Activated T-cell treated with anti-CD3 and anti-CD28 coated beads for 4 hours (primary cell): ENCODE results near the gene FMNL3.
A peak's percentile ranks its signal among the peaks of the same experiment; 100 is the strongest.

Source experiments
- DNase-seq: peaks from one replicate; pipeline ENCODE4 v3.0.0-alpha.2; 2020

Gene FMNL3

DNA sequence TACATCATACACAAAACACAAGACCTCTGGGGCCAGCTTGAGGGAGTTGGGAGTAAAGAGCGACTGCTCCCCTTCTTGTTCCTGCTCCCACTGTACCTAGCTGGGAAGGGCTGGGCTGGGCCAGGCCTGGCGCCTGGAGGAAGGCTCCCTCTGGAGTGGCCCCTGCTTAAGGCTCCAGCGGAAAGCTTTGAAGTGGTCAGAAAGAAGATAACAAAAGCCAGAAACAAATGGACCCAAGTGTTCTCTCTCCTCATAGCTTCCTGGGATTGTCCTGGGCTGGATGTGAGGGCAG lies 58.5 kb downstream of the FMNL3 start:
- no peak for DNase-seq

DNA sequence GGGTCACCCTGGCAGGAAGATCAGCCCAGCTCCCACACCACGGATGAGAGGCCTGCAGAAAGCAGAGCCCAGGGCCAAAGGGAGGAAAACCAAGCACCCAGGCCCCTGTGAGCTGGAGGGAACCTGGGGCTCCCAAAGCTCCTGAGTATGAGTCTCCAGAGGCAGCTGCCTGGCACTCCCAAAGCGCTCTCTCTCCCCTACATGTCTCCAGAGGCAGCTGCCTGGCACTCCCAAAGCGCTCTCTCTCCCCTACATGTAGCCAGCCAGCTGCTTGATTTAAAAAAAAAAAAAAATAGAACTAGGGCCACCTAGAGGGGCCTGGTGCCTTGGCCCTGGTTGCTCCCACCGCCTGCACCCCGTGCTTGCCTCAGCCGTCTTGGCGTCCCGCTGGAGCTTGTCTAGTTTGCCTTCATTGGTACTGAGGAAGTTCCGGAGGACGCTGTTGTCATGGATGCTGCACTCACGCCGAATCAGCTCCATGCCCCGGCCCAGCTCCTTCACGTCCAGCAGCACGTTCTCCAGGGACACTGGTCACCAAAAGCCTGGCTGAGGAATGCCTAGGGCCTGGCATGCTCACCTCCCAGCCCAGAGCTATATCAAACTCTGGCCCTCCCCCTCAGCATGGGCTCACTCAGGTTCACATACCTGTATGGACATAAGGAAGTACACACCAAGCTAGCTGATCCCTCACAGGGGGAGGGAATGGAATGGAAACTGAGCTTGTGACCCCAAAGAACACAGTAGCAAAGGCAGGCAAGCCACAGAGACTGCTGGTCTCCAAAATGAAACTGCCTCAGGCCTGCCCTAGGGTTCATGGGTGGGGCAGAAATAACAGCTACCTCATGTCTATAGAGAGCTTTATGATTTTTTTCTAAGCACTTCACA lies 59.1 kb downstream of the FMNL3 start:
- no peak for DNase-seq

DNA sequence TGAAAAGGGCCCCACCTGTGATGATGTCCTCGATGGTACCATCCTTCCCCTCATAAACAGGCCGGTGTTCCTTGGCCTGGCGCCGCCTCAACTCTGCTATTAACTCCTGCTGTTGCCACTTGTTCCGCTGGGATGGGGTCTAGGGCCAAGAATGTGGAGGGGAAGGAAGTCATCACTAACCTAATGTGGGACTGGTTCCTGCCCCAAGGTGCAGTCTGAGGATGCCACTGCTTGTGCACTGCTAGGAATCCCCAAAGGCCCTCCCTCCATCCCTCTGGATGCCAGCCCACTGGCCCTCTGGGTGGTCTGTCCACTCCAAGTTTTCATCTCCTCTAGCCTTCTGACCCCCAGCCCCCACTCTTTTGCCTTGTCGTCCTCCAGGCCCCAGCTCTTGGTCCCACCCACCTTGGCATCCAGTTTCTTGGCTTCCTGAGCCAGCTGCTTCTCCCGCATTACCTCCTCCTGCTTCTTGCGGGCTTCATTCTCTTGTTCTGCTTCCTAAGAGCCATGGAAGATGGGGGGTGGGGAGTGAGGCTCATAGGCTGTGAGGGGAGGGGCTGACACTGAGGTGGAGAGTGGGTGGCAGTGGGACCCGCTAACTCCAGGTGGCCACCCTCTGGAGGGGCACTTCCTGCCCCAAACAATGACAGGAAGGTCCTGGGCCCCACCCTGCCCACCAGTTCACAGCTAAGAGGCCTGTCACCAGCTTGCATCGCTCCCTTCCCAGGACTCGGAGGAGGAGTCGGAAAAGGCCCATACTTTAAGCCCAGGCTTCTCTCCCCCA lies 60.1 kb downstream of the FMNL3 start:
- DNase-seq = no peak

DNA sequence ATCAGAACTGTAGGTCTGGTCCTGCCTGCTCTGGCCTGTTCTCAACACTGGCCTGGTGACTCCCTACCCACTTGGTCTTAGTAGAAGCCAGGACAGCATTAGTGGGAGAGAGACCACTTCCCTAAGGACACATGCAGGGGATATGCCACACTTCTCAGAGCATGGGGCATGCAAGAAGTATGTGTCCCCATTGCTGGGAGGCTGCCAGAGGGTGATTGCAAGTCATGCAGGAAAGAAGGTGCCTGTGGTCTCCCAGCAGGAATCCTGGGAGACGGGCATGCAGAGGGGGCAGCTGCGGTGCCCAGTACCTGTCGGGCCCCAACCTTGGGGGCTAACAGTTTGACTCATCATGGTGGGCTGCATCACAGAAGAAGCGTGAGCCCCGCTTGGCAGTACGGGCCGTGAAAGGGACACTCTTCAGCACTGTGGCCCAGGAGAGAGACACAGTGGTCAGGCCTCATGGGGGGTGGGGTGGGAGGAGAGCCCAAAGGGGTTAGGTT lies 60.8 kb downstream of the FMNL3 start:
- DNase-seq = no peak

DNA sequence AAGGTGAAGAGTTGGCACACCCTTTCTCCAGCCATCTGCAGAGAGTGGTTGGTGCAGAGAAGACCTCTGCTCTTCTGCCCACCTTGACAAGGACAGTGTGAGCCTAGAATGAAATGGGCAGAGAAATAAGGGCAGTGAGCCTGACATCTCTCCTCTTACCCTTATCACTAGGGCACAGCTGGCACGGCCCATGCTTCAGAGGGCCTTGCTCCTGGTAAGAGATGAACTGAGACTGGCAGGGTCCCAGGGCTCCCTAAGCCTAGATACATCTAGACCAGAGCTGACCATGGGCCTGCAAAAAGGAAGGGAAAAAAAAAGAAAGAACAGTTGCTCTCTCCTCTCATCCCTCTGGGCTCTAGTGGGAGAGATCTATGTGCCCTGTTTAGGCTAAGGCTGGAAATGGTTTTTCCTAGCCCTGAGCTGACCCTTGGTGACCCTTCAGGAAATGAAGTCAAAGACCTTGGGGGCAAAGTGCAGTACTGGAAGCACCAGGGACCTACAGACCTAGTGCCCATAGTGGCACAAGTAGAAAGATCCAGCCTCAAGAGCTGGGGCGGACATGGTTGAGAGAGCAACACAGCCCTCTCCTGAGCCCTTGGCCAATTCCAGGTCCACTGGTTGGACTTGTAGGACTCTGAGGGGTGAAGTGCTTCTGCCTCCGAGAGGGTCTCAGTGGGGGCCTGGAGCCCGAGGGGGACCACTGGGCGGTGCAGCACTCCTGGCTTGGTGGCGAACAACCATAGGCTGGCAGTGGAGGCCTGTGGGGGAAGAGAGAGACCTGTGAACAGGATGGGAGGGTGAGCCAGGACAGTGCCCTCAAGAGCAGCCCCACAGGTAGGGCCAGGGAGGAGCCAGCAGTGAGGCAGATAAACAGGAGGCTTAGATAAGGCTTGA lies 61.8 kb downstream of the FMNL3 start:
- DNase-seq = no peak

DNA sequence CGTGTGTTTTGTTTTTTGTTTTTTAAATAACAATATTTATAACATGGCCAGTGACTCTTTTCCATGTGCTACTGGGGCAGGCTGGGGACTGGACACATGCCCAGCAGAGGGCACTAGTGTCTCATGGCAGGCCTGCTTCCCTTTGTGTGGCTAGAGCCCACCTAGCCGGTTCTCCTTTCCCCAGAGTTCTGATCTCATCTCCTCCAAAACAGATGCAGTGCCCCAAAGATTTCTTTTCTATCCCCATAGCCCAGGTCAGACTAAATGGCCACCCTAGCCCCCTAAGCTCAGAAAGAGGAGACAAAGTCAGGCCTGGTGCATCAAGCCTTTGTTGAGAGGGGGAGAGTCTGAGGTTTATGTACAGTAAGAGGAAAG lies 62.6 kb downstream of the FMNL3 start:
- peak; percentile 79 for DNase-seq

DNA sequence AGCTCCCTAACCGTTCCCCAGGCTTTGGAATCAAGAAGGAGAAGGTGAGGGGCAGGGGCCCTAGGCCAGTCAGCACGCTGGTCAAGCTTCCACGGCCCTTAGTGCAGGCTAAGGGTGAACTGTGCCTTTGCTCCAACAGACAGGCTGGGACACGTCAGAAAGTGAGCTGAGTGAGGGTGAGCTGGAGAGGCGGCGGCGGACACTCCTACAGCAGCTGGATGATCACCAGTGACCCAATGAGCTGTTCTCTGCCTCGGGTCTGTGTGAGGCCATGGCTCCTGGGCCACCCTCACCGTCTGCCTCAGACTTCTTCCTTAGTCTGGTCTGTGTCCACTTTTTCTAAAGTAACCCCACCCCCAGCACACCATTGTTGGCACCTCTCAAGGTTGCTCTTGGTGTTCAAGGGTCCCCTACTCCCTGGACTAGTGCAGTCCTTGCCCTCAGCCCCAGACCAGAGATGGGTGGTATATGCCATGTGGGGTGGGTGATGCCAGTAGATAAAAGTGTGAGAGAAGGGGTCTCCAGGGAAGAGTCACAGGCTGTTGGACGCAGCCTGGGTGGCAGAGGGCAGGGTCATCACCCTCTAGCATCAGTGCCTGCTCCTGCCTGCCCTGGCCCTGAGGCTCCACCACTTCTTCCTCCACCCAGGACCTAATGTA lies 63.1 kb downstream of the FMNL3 start:
- DNase-seq = no peak

DNA sequence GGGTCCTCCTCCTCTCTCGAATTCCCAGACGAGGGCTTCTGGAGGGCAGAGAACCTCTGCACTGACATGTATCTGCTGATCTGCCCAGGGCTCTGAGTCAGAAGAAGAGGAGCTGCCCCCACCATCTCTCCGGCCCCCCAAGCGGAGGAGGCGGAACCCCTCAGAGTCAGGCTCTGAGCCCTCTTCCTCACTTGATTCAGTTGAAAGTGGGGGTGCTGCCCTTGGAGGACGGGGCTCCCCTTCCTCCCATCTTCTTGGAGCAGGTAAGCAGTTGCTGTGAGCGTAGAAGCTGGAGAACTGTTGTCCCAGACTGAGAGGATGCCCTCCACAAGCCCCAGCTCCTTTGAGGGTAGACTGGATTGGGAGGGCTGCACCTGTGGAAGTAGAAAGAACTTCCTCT lies 64.1 kb downstream of the FMNL3 start:
- DNase-seq = no peak

DNA sequence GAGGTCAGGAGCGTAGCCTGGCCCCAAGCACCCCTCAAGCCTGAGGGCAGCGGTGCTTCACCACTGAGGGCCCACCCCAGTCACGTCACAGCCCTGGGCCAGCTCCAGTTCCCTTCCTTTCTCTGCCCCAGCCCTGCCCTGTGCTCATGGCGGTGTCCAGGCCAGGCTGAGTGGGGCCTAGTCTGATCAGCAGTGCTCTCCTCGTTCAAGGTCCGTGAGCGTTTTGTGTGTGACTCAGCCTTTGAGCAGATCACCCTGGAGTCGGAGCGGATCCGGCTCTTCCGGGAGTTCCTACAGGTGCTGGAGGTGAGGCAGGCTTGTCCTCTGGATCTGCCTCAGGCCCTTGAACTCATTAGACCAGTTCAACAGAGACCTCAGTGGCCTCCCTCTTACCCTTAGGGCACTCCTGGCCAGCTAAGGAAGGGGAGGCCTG lies 64.8 kb downstream of the FMNL3 start:
- DNase-seq = no peak

DNA sequence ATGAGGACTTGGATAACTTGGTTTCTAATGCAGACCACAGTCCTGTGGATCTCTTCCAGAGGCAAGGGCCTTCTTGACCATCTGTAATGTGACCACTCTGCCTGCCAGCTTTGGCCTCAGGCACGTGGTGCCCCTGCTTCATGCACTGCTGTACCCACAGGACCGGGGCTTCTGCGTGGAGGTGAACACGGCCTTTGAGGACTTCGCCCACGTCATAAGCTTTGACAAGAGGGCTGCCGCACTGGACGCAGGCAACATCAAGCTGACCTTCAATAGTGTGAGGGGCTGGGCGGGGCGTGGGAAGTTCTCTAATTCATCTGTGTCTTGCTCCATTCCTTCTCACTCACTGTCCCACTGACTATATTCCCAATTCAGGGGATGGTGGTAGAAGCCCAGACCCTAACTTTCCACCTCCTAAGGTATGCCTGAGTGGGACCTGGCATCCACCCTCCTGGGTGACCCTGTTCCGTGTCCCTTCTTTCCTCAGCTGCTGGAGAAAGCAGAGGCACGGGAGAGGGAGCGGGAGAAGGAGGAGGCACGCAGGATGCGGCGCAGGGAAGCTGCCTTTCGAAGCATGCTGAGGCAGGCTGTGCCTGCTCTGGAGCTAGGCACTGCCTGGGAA lies 65.3 kb downstream of the FMNL3 start:
- no peak for DNase-seq

DNA sequence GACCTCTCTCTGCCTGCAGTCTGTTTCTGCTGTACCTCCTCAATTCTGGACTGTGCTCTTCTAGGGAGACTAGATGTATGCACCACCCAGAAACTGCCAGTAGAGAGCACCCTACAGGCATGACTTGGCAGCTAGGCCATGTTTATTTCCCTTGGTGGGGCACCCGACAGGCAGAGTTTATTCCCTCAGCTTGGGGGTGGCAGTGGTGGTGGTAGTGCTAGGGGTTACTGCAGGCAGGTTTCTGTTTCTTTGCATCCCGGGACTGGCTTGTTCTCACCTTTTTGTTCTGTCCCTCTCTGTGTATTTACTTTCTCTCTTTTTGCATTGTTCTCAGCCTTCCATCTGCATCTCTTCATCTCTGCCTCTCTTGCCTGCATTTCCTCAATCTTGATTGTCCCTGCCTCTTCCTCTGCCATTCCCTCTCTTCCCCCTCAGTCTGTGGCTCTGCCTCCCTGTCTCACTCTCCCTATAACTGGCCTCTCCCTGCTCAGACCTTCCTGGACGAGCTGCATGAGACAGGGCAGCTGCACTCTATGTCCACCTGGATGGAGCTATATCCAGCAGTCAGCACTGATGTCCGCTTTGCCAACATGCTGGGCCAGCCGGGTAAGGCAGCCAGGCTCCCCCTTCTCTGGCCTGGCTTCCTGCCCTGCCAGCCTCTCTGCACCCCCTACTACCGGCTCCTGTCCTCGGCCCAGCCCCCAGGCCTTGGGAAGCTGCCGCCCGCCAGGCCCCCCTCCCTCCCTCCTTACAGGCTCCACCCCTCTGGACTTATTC lies 70.0 kb downstream of the FMNL3 start:
- DNase-seq = peak; percentile 36

DNA sequence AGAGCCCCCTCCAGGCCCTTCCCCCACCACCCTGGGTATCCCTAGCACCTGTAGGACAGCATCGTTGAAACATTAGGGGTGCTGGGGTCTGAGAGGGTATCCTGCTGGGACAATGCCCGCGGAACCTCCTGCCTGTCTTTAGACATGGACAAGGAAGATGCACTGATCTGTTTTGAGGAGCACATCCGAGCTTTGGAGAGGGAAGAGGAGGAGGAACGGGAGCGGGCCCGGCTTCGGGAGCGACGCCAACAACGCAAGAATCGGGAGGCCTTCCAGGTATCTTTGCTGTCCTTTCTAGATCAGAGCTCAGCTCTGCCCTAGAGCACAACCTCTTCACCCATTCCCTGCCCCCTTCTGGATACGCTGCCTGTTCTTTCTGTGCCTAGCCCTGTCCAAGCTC lies 70.6 kb downstream of the FMNL3 start:
- DNase-seq = no peak

DNA sequence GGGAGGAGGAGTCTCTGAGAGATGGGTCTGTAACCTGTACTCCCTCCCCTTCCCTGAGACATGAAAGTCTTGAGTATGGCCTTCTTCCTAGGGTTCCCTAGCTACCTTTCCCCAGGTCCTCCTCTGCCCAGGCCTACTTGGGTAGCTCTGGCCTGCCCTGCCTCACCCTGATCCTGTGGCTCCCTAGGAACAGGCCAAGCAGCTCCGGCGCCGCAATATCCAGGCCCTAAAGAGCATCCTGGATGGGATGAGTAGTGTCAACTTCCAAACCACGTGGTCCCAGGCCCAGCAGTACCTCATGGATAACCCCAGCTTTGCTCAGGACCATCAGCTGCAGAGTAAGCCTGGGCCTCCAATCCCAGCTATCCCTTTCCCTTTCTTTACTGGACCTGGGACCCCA lies 71.5 kb downstream of the FMNL3 start:
- DNase-seq = no peak

DNA sequence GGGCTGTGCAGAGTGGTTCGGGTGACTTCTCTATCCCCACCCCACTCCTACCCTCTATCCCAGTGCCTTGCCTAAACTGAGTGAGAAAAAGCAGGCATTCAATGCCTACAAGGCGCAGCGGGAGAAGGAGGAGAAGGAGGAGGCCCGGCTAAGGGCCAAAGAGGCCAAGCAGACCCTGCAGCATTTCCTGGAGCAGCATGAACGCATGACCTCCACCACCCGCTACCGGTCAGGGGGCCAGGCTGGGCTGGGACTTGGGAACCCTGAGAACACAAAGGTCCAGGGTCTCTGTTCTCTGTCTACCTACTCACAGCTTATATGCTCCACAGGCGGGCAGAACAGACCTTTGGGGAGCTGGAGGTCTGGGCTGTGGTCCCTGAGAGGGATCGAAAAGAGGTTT lies 72.2 kb downstream of the FMNL3 start:
- no peak for DNase-seq

DNA sequence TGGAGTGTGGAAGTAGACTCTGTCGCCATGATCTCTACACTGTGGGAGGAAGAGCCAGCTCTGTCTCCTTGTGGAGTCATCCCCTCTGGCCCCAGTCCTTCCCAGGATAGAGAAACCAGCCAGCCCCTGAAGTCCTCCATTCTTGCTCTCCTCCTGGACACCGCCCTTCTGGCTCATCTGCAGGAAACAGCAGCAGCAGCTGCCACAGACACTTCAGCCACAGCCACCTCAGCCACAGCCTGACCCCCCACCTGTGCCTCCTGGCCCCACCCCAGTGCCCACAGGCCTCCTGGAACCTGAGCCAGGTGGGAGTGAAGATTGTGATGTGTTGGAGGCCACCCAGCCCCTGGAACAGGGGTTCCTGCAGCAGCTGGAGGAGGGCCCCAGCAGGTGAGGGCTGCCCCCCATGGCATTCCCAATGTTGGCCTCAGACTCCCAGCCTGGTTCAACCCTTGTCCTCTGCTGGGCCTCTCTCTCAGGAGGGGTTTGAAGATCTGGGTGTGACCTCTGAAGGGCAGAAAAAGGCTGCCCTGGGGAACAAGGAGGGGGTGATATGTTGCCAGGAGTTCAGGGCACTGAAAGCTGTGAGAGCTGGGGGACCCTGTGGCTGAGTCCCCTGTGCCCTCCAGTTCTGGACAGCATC lies 73.4 kb downstream of the FMNL3 start:
- DNase-seq = no peak

DNA sequence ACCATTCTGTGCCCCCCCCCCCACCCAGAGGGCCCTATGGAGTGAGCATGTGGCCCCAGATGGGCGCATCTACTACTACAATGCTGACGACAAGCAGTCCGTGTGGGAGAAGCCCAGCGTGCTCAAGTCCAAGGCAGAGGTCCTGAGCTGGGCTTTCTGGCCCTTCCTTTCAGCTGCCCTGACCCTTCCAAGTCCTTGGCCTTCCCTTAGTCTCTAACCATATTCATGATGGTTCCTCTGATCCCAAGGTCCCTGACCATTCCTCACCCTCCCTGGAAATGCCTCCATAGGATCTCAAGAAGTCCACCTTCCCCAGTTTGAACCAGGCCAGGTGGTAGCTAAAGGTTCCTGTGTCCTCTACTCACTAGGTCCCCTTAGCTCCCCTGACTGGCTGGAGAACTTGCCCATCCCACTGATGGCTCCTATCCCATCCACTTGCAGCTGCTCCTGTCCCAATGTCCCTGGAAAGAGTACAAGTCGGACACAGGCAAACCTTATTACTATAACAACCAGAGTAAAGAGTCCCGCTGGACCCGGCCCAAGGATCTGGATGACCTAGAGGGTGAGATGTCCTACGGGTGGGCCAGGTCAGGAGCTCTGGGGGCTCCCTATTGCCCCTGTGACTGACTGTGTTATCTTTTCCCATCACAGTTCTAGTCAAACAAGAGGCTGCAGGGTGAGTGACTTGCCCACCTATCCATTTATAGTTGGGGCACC lies 74.1 kb downstream of the FMNL3 start:
- DNase-seq = no peak

DNA sequence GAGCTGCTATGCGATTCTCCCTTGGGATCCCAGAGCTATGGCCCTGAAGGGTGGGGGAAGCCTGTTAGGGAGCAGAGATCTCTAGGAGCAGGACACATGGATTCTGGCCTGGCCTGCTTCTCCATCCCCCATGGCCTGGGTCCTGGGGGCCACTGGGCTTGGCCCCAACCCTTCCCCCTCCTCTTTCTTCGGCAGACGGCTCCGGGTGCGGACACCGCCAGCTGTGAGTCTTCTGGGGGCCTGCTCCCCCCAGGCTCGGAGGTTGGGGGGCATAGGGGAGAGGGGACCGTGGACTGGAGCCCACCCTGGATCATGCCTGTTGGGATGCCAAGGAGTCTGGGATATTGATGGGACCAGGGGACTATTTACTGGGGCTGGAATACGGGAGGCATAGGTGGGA lies 74.8 kb downstream of the FMNL3 start:
- DNase-seq = no peak

DNA sequence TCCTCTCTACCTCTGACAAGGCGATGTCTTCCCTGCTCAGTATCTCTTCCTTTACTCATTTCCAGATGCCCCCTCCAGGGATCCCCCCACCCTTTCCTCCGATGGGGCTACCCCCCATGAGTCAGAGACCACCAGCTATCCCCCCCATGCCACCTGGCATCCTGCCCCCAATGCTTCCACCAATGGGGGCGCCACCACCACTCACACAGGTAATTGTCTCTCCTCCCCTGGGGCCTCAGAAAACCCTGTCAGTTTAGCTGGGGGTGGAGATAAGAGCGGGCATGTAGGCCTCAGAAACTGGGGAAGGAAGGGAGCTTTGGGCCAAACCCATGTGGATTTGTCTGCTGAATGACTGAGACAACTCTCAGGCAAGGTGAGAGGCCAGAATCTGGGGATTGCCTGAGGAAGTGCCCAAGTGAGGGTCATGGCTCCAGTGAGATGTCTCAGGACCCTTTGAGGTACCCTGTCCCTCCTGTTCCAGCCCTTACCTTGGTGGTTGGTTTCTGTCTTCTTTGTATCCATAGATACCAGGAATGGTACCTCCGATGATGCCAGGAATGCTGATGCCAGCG lies 75.8 kb downstream of the FMNL3 start:
- no peak for DNase-seq

DNA sequence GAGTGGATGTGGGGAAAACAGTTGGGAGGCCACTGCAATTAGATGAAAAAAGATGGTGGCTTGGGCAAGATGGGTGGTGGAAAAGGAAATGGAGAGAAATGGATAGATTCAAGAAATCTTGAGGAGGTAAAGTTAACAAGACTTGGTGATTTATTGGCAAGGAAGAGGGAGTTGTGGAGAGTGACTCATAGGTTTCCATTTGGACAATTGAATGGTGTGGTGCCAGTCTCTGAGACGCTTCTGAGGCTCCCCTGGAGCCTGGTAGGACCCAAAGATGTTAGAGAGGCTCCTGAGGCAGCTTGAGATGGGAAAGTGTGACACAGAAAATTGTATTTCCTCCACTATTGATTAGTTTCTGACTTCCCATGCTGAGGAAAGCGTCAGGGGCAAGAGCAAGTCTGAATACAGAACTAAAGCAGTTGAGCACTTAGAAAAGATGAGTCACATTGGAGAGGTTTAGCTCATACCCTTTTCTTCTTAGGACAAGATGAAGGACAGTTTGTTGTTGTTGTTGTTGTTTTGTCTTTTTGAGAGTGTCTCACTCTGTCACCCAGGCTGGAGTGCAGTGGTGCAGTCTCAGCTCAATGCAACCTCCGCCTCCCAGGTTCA lies 79.3 kb downstream of the FMNL3 start:
- DNase-seq = no peak
